Measurements from ENCODE around the gene CD40LG.
A peak's percentile ranks its signal among the peaks of the same experiment; 100 is the strongest.

Gene CD40LG

GRCh38 chrX:136650811-136651210 is 2.9 kb downstream of the CD40LG start:
- no peak for DNase-seq (ENCODE audit: low spot score)

GRCh38 chrX:136652822-136653723 is 5.1 kb downstream of the CD40LG start:
- DNase-seq (ENCODE audit: low spot score), result no peak

GRCh38 chrX:136656361-136656964 is 8.5 kb downstream of the CD40LG start:
- DNase-seq (ENCODE audit: low spot score), result no peak

GRCh38 chrX:136658151-136658550 is 10.2 kb downstream of the CD40LG start:
- DNase-seq (ENCODE audit: low spot score), result no peak

GRCh38 chrX:136659174-136659573 is 11.2 kb downstream of the CD40LG start:
- no peak for DNase-seq (ENCODE audit: low spot score)

- no peak for DNase-seq (ENCODE audit: low spot score)
These were observed 12.9 kb downstream of the CD40LG start for GRCh38 chrX:136660896-136661295.

GRCh38 chrX:136662104-136662503 is 14.1 kb downstream of the CD40LG start:
- DNase-seq (ENCODE audit: low spot score), result no peak

- DNase-seq (ENCODE audit: low spot score), result no peak
These were observed 15.0 kb downstream of the CD40LG start for GRCh38 chrX:136662976-136663375.

- no peak for DNase-seq (ENCODE audit: low spot score)
These were observed 17.4 kb downstream of the CD40LG start for GRCh38 chrX:136665258-136665900.

- DNase-seq (ENCODE audit: low spot score), result no peak
These were observed 18.1 kb downstream of the CD40LG start for GRCh38 chrX:136666088-136666487.

- no peak for DNase-seq (ENCODE audit: low spot score)
These were observed 19.6 kb downstream of the CD40LG start for GRCh38 chrX:136667446-136668168.

GRCh38 chrX:136671006-136671610 is 23.1 kb downstream of the CD40LG start:
- no peak for DNase-seq (ENCODE audit: low spot score)

GRCh38 chrX:136674270-136674985 is 26.5 kb downstream of the CD40LG start:
- no peak for DNase-seq (ENCODE audit: low spot score)

GRCh38 chrX:136679531-136679930 is 31.6 kb downstream of the CD40LG start:
- no peak for DNase-seq (ENCODE audit: low spot score)

- no peak for DNase-seq (ENCODE audit: low spot score)
These were observed 36.2 kb downstream of the CD40LG start for GRCh38 chrX:136684120-136684519.

- no peak for DNase-seq (ENCODE audit: low spot score)
These were observed 39.5 kb downstream of the CD40LG start for GRCh38 chrX:136687457-136687856.

GRCh38 chrX:136689436-136689835 is 41.5 kb downstream of the CD40LG start:
- no peak for DNase-seq (ENCODE audit: low spot score)

GRCh38 chrX:136691028-136691809 is 43.3 kb downstream of the CD40LG start:
- DNase-seq (ENCODE audit: low spot score), result no peak

- DNase-seq (ENCODE audit: low spot score), result no peak
These were observed 44.3 kb downstream of the CD40LG start for GRCh38 chrX:136692271-136692670.

GRCh38 chrX:136694431-136695087 is 46.6 kb downstream of the CD40LG start:
- peak; percentile 34 for DNase-seq (ENCODE audit: low spot score)

All from hepatic stellate cell (primary cell).